AG09309 (cell line): ENCODE results near the gene TMEM131.

ENCODE experiments used
- DNase-seq: peaks from one replicate; pipeline ENCODE4 v3.0.0-alpha.2; 2010; ENCODE audit warnings: low read depth
- H3K4me3 ChIP-seq: 2 replicates; pipeline ENCODE4 v1.5.1; 2011; ENCODE audit warnings: mild to moderate bottlenecking, low read depth, low read length, moderate library complexity; ENCODE audit not compliant: control insufficient read depth
- CTCF ChIP-seq: IDR thresholded peaks from 2 replicates; pipeline ENCODE4 v1.5.1; 2011; ENCODE audit warnings: mild to moderate bottlenecking, low read depth, low read length, inconsistent platforms; ENCODE audit not compliant: insufficient read depth, control insufficient read depth; ENCODE audit errors: missing control alignments

TMEM131 gene

GRCh38 chr2:97931858-97932225 is 63.9 kb downstream of the TMEM131 start:
- TF ChIP-seq CTCF: no peak
- DNase-seq: no peak
- no peak overlapping the region for H3K4me3 ChIP-seq

GRCh38 chr2:97931118-97931857 is 64.5 kb downstream of the TMEM131 start:
- TF ChIP-seq CTCF: no peak
- no peak overlapping the region for H3K4me3 ChIP-seq
- DNase-seq: no peak

- DNase-seq: no peak
- TF ChIP-seq CTCF: no peak
These were observed 67.2 kb downstream of the TMEM131 start for GRCh38 chr2:97928591-97928990.

GRCh38 chr2:97926946-97927345 is 68.8 kb downstream of the TMEM131 start:
- TF ChIP-seq CTCF: no peak
- DNase-seq: no peak
- H3K4me3 ChIP-seq: no peak overlapping the region

More at GRCh38 chr2:97928591-97928990, 67.2 kb downstream of the TMEM131 start:
- no peak overlapping the region for H3K4me3 ChIP-seq

GRCh38 chr2:97924194-97924593 is 71.6 kb downstream of the TMEM131 start:
- no peak overlapping the region for H3K4me3 ChIP-seq
- TF ChIP-seq CTCF: no peak
- no peak for DNase-seq

- TF ChIP-seq CTCF: no peak
- DNase-seq: no peak
- H3K4me3 ChIP-seq: no peak overlapping the region
These were observed 75.9 kb downstream of the TMEM131 start for GRCh38 chr2:97919858-97920257.
